HG03175 (cell line): ENCODE data around the gene OR8B8.
"Not testable (repeated sequence)": the region's sequence is repeated elsewhere in the genome, so short reads cannot be mapped to it uniquely, and the experiment has no call there.

Source experiments
- ATAC-seq: cut with Tn5 transposase; IDR thresholded peaks from one replicate; pipeline ENCODE4 v1.9.1; 2021; ENCODE audit warnings: mild to moderate bottlenecking, moderate library complexity; ENCODE audit not compliant: unreplicated experiment

Gene OR8B8

DNA sequence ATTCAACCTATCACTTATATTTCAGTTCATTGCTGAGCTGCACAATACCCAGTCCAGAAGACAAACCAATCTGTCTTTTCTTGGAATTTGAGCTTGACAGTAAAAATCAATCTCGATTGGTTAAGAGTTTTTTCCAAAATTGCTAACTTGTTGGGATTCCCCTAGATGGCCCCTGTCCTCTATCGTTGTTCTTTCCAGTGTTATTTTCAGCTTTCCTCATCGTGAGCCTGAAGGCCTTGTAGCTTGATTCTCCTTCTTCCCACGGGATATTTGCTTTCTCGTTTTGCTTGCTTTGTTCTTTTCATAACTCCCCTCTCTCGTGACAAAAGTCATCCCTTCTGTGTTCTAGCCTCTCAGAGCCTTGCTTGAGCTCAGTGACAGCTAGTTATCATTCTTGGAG is 3.1 kb downstream of the OR8B8 start:
- ATAC-seq, result no peak

DNA sequence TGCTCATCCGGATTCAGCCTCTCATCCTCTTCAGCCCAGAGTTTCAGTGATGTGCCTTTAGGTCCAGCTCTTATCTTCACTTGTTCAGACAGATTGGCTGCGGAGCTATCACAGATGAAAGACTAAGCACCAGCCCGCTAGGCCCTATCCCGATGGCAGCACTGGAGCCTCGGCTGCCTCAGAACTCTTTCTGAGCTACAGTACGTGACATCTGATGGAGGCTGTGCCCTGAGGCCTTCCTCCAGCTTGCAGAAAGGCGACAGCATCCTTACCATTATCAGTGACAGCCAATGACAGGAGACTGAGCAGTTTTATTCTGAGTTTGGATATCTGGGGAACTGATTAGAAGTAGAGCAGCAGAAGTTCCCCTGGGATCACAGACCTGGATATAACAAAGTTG is 4.0 kb downstream of the OR8B8 start:
- ATAC-seq, result no peak

- ATAC-seq, result no peak
Observed at GRCh38 chr11:124441081-124441480, 4.4 kb downstream of the OR8B8 start.

DNA sequence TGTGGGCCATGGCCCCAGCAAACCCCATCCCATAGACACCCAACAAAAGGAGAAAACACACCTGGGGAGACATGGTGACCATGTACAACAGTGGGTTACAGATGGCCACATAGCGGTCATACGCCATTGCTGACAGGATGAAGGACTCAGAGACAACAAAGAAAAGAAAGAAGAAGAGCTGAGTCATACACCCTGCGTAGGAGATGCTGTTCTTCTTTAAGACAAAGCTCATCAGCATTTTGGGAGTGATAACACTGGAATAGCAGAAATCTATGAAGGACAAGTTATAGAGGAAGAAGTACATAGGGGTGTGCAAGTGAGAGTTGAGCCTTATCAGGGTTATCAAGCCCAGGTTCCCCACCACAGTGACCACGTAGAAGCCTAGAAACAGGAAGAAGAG is 4.9 kb downstream of the OR8B8 start:
- no peak for ATAC-seq

DNA sequence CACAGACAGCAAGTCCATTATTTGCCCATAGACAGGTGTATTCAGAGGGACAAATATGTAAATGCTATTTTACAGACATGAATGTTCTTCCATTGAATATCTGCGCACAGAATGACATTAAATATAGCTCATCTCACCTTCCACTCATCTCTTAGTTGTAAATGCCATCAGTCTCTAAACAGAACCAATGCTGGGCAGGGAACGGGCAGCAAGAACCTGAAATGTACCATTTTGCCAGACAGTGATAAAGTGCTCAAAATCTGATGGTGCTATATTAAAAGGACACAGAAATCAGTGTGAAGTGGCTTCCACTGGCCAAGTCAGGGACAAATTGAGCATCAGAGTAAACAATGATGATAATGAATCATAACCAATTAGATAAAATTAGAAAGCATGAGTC is 10.8 kb downstream of the OR8B8 start:
- no peak for ATAC-seq

GRCh38 chr11:124429599-124429998 is 15.9 kb downstream of the OR8B8 start:
- ATAC-seq, result no peak

DNA sequence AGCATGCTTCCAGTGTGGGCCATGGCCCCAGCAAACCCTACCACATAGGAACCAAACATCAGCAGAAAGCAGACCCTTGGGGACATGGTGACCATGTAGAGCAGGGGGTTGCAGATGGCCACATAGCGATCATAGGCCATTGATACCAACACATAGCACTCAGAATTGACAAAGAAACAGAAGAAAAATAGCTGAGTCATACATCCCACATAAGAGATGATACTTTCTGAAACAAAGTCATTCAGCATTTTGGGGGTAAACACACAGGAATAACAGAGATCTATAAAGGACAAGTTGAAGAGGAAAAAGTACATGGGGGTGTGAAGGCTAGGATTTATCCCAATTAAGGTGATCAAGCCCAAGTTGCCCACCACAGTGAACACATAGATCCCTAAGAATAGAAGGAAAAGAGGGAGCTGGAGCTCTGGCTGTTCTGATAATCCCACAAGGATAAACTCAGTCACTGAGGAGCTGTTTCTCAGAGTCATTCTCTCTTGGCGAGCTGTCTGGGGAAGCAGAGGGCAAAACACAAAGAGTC is 21.0 kb downstream of the OR8B8 start, which contains the start of gene OR8B4:
Gene OR8B4 (minus strand): TSS at position 488 of the 538 bp plus-strand sequence. CDS start 0 bp downstream, at position 488.
- no peak for ATAC-seq

DNA sequence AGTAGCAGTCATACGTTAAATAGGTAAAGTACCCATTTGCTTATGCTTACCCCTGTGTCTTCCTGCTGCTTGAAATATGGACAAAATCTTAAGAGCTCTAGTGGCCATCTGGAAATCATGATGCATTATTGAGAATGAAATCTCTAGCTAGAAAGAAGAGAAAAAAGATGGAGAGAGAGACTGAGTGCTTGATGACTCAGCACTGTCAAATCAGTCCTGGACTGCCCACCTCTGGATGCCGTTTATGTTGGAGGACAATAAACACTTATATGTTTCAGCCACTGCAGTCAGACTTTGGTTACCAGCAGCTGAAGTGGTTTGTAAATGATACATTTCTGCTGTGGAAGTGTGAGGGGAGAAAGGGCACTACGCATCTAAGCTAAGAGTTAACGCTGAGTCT is 24.5 kb downstream of the OR8B8 start:
- no peak for ATAC-seq

- ATAC-seq, result peak; percentile 59
Observed at GRCh38 chr11:124415356-124415923, 30.1 kb downstream of the OR8B8 start.

DNA sequence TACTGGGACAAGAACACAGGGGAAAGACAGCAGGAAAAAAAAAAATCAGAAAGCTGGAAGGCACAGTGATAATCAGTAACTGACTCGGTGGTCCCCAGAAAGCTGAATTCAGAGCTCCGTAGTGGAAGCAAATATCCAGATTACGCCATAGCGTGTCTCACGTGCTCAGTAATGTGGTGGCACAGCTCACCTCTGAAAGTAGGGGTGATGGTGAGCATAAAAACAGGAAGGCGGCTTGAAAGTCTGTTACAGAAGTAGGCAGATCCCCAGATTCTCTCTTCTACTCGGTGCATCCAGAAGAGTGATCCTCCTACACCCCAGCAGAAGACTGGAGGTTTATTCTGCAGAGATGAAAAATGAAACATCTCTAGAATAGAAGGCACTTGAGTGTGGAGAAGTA is 35.6 kb downstream of the OR8B8 start:
- no peak for ATAC-seq

GRCh38 chr11:124405581-124405980 is 39.9 kb downstream of the OR8B8 start:
- no peak for ATAC-seq

GRCh38 chr11:124403186-124403585 is 42.3 kb downstream of the OR8B8 start:
- ATAC-seq, result not testable (repeated sequence)

- ATAC-seq, result peak; percentile 96
Observed at GRCh38 chr11:124402326-124402922, 43.1 kb downstream of the OR8B8 start.

GRCh38 chr11:124398924-124399323 is 46.6 kb downstream of the OR8B8 start, which contains the start of gene OR8B3:
OR8B3 (minus strand) TSS chr11:124399024; CDS start chr11:124397351, 1,673 bp downstream.
- ATAC-seq, result no peak

DNA sequence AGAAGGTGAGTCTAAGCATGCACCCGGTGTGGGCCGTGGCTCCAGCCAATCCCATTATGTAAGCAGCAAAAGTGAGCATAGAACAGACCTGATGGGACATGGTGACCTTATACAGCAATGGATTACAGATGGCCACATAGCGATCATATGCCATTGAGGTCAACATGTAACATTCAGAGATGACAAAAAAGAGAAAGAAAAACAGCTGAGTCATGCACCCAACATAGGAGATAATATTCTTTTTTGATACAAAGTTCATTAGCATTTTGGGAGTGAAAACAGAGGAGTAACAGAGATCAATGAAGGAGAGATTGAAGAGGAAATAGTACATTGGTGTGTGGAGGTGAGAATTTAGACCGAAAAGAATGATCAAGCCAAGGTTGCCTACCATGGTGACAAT is 48.6 kb downstream of the OR8B8 start:
- not testable (repeated sequence) for ATAC-seq

DNA sequence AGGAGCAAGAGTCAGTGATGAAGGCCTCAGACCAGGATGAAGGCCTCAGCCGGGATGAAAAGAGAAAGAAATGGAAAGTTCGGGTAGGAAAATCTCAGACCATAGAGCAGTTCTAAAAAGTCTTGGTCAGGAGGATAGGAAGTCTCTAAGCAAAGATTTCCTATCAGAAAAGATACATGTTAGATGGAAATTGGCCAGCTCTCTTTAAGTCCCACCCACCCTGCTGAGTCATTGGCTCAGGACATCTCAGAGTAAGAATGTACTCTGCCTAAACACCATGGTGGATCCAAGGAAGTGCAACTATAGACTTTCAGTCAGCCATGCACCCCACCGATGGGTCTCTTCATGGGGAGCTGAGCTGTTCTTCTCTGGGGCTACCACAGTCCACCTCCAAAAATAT is 51.1 kb downstream of the OR8B8 start:
- ATAC-seq, result no peak
